K562 (cell line): Measurements from ENCODE around the gene VEGFC. TPM values are rescaled to one million over a fixed set of nuclear protein-coding genes. Genes with fewer than 3 reads are reported as not detected.

Source experiments
- ATAC-seq: fragments of 200-7000 bp; cut with Tn5 transposase; 3 replicates; pipeline ENCODE4 v1.9.1; 2020; ENCODE audit warnings: moderate library complexity
- BruUV-seq: library from RNA; stranded (reverse); fragments of 400-500 nt; replicated peaks from 2 replicates; lab custom pipeline; 2021; lab: Mats Ljungman, UMichigan
- CTCF ChIA-PET: fragments of 300-600 bp; formaldehyde crosslinking; extraction: SDS; loops from one replicate; lab custom pipeline; 2021; ENCODE audit warnings: low intra/inter-chr PET ratio; lab: Yijun Ruan, JAX
- POLR2A ChIA-PET: fragments of 300-600, 350-650 bp; sonication (Branson Sonifier 250); formaldehyde crosslinking; extraction: SDS; loops from one replicate; lab custom pipeline; 2021; ENCODE audit warnings: antibody characterized with exemption, inconsistent platforms; lab: Yijun Ruan, JAX
- DNase-seq, 4 experiments: peaks; one replicate each; pipeline versions ENCODE4 v3.0.0 to v3.0.0-alpha.2; 2011 to 2018; ENCODE audit warnings: low spot score in 3 of 4, mixed read lengths in 3 of 4; ENCODE audit errors: extremely low read depth in 1 of 4
- FAIRE-seq: peaks from 2 replicates; lab custom pipeline; 2011; peaks lifted over from hg19 to GRCh38; lab: Jason Lieb, UNC
- H2AFZ ChIP-seq: 2 replicates; pipeline ENCODE4 v1.6.0; 2011; ENCODE audit warnings: low read depth, low read length, control low read depth, inconsistent platforms
- H3K27ac ChIP-seq: fragments of 200-600 bp; 3 replicates; pipeline ENCODE4 v1.8.0; 2011; ENCODE audit warnings: low read depth, mild to moderate bottlenecking, control low read depth, inconsistent platforms, low read length, moderate library complexity, mixed read lengths; ENCODE audit errors: extremely low read depth
- H3K27me3 ChIP-seq, 2 experiments: fragments of 300-600 bp in 1 of 2; 2 replicates in 1 of 2; 3 replicates in 1 of 2; pipeline versions ENCODE4 v1.6.0 to v1.8.0; 2011; ENCODE audit warnings: inconsistent platforms in 2 of 2, low read length in 2 of 2, mild to moderate bottlenecking in 1 of 2, mixed read lengths in 1 of 2, moderate library complexity in 1 of 2; ENCODE audit not compliant: control insufficient read depth in 2 of 2, insufficient read depth in 2 of 2
- H3K36me3 ChIP-seq: fragments of 300-600 bp; 3 replicates; pipeline ENCODE4 v1.8.0; 2011; ENCODE audit warnings: mild to moderate bottlenecking, low read length, inconsistent platforms; ENCODE audit not compliant: control insufficient read depth, insufficient read depth
- H3K4me1 ChIP-seq, 2 experiments: fragments of 200-600 bp in 1 of 2; replicated peaks in 1 of 2; 2 replicates in 1 of 2; 3 replicates in 1 of 2; pipeline versions ENCODE4 v1.5.1 to v1.8.0; 2011; ENCODE audit warnings: inconsistent platforms in 2 of 2, low read length in 2 of 2, mild to moderate bottlenecking in 1 of 2, mixed read lengths in 1 of 2, moderate library complexity in 1 of 2; ENCODE audit not compliant: control insufficient read depth in 2 of 2, insufficient read depth in 2 of 2
- H3K4me2 ChIP-seq: 2 replicates; pipeline ENCODE4 v1.6.1; 2011; ENCODE audit warnings: low read length, control low read depth, inconsistent platforms, mixed read lengths; ENCODE audit not compliant: insufficient read depth
- H3K4me3 ChIP-seq: fragments of 200-600 bp; sonication (generic), shearing (Covaris generic); 2 replicates; pipeline ENCODE4 v1.5.1; 2016; ENCODE audit warnings: control low read depth, inconsistent platforms
- H3K79me2 ChIP-seq: fragments of 200-600 bp; 3 replicates; pipeline ENCODE4 v1.8.0; 2011; ENCODE audit warnings: low read length, inconsistent platforms; ENCODE audit not compliant: control insufficient read depth, insufficient read depth
- H3K9ac ChIP-seq, 2 experiments: 2 replicates each; pipeline versions ENCODE4 v1.6.0 to v1.6.1; 2011; ENCODE audit warnings: low read depth in 2 of 2, low read length in 2 of 2, control low read depth in 1 of 2, inconsistent platforms in 1 of 2, mild to moderate bottlenecking in 1 of 2, mixed read lengths in 1 of 2; ENCODE audit not compliant: insufficient read depth in 1 of 2
- H3K9me1 ChIP-seq: one replicate; pipeline ENCODE4 v1.6.0; 2011; ENCODE audit warnings: inconsistent platforms, mild to moderate bottlenecking, low read length, moderate library complexity; ENCODE audit not compliant: control insufficient read depth, insufficient read depth
- H3K9me3 ChIP-seq: replicated peaks from 2 replicates; pipeline ENCODE4 v1.5.1; 2011; ENCODE audit warnings: low read depth, low read length, inconsistent platforms; ENCODE audit not compliant: control insufficient read depth, insufficient read depth
- H4K20me1 ChIP-seq: replicated peaks from 2 replicates; pipeline ENCODE4 v1.6.1; 2011; ENCODE audit warnings: low read length, inconsistent platforms, mixed read lengths; ENCODE audit not compliant: control insufficient read depth, insufficient read depth
- BRCA1 ChIP-seq, 2 experiments: fragments of 450-650 bp in 1 of 2; sonication (generic) in 1 of 2; formaldehyde crosslinking in 1 of 2; IDR thresholded peaks; 2 replicates each; pipeline versions ENCODE4 v1.5.0 to v1.6.1; 2017 to 2020; ENCODE audit warnings: mild to moderate bottlenecking in 1 of 2, missing genetic modification reagents in 1 of 2
- CREM ChIP-seq: IDR thresholded peaks from 2 replicates; pipeline ENCODE4 v1.6.1; 2014; ENCODE audit warnings: antibody characterized with exemption, low read depth
- DIDO1 ChIP-seq: fragments of 450-650 bp; IDR thresholded peaks from 2 replicates; pipeline ENCODE4 v1.6.1; 2016; ENCODE audit warnings: low read depth, missing biosample characterization, missing genetic modification characterization
- OTX1 ChIP-seq: fragments of 450-650 bp; formaldehyde crosslinking; IDR thresholded peaks from 2 replicates; pipeline ENCODE4 v1.4.0; 2022; ENCODE audit warnings: mild to moderate bottlenecking
- RBM34 ChIP-seq: fragments of 200-400 bp; formaldehyde crosslinking; IDR thresholded peaks from 2 replicates; pipeline ENCODE4 v1.6.1; 2018; ENCODE audit warnings: low read length, borderline replicate concordance; ENCODE audit not compliant: insufficient read depth
- SMARCB1 ChIP-seq: IDR thresholded peaks from 2 replicates; pipeline ENCODE4 v1.6.1; 2011; ENCODE audit warnings: improper control_type of control experiment, low read depth; ENCODE audit not compliant: insufficient read length
- U2AF1 ChIP-seq: fragments of 200-400 bp; formaldehyde crosslinking; optimal IDR thresholded peaks from 2 replicates; pipeline ENCODE3; 2017; ENCODE audit warnings: mild to moderate bottlenecking, low read depth, low read length, moderate library complexity
- ZFP91 ChIP-seq: sonication (generic); formaldehyde crosslinking; IDR thresholded peaks from 2 replicates; pipeline ENCODE4 v1.8.0; 2022; ENCODE audit warnings: mild to moderate bottlenecking, missing genetic modification reagents
- ZSCAN29 ChIP-seq: fragments of 450-650 bp; IDR thresholded peaks from 2 replicates; pipeline ENCODE4 v1.6.1; 2017
- in situ Hi-C: fragments of 300-500 bp; cut with MboI; formaldehyde crosslinking; loops from 4 replicates; pipeline ENCODE4 v1.15.0; 2018; ENCODE audit warnings: inconsistent platforms, mixed read lengths
- intact Hi-C: fragments of 100-400 bp; cut with micrococcal nuclease; formaldehyde crosslinking; loops from 2 replicates; pipeline ENCODE4 v1.14.2; 2022
- polyA plus RNA-seq, 8 experiments: library from polyadenylated mRNA; depleted of rRNA in 4 of 8; stranded (reverse) in 5 of 8; unstranded in 3 of 8; fragments of >200 nt; fragmentation: Nextera tagmentation in 2 of 8; fragmentation: Illumina TruSeq in 1 of 8; extraction: Ambion mirVana in 2 of 8; extraction: Trizol in 1 of 8; gene quantifications; 2 replicates each; pipeline versions ENCODE4 v1.2.1 to v1.2.3, GENCODE V29; 2011 to 2014; ENCODE audit warnings: inconsistent platforms in 1 of 8, missing spikeins in 1 of 8
- total RNA-seq, 7 experiments: library from RNA; depleted of rRNA in 6 of 7; stranded (reverse); fragments of >200 nt in 6 of 7; fragmentation: Illumina TruSeq in 2 of 7; extraction: Trizol in 2 of 7; gene quantifications; 2 replicates each; pipeline versions ENCODE4 v1.2.1 to v1.2.3, GENCODE V29; 2011 to 2021; ENCODE audit warnings: low replicate concordance in 1 of 7

Gene VEGFC
- total and polyA plus RNA-seq, 9 of the 15 experiments (the other 6 are each of a cell fraction or from before 2014, with no cell fraction given): not detected

GRCh38 chr4:176806778-176807375 lies 14.2 kb upstream of the VEGFC start (continued):
- TF ChIP-seq ZSCAN29: no peak
- no peak for TF ChIP-seq OTX1 (CRISPR knock-in tag)
- no peak for TF ChIP-seq U2AF1
- TF ChIP-seq CREM: no peak

DNA sequence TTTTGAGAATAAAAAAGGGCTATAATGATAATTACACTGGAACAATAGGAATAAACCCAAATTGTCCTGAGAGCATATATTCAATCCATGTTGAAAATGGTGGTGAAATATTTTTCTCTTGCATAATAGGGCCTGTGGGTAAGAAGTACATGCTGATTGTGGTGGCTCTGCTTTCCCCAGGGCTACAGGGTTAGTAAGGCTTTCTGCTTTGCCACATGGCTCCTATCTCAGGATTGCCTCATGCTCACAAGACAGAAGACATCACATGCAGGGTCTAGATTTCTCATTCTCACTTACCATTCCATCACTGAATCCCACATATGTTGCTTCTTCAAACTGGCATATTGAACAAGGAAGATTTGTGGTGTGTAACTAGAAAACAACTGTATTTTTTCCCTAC lies 12.4 kb upstream of the VEGFC start:
- no peaks in the 10 kb centered on the region for H4K20me1 ChIP-seq
- ATAC-seq (no peak), DNase-seq (no peak), FAIRE-seq (no peak)
- H3K27ac ChIP-seq: no peak overlapping the region
- TF ChIP-seq DIDO1: no peak
- no peak for TF ChIP-seq ZFP91 (CRISPR knock-in tag)
- TF ChIP-seq BRCA1 (IDR thresholded peaks at IDR 0.05): no peak
- TF ChIP-seq BRCA1 (CRISPR knock-in tag; IDR thresholded peaks at IDR 0.05): no peak
- TF ChIP-seq SMARCB1: no peak
- TF ChIP-seq RBM34: no peak
- H3K4me2 ChIP-seq: no peak overlapping the region
- no peak overlapping the region for H3K4me3 ChIP-seq
- intact Hi-C loops: no loop called here
- ChIA-PET POLR2A (no interaction called here), CTCF (no interaction called here)
- H3K36me3 ChIP-seq: no peaks in the 10 kb centered on the region
- no peak overlapping the region for H3K9ac ChIP-seq
- H3K9me1 ChIP-seq: no peaks in the 10 kb centered on the region
- H2AFZ ChIP-seq: no peak overlapping the region
- H3K4me1 ChIP-seq: no peaks in the 10 kb centered on the region
- no peaks in the 10 kb centered on the region for H3K27me3 ChIP-seq
- no TSS peak for BruUV-seq
- in situ Hi-C loops: no loop called here
- H3K9me3 ChIP-seq: no peaks in the 10 kb centered on the region; the same call in 1 of the 2 replicates
- no peaks in the 10 kb centered on the region for H3K79me2 ChIP-seq
